ENCODE data around the gene EIF3L. TPM values are rescaled to one million over a fixed set of nuclear protein-coding genes. Genes with fewer than 3 reads are reported as not detected.

EIF3L gene
- total RNA-seq, 1 donor from 2014 or later = 338 TPM

GRCh38 chr22:37929390-37929789 lies 80.2 kb downstream of the EIF3L start:
- Histone ChIP-seq H3K27me3 (no peaks in the 10 kb centered on the region), H3K36me3 (peaks cover 0 to 68% of the 10 kb centered on the region in 2 donors), H3K4me3 (no peak overlapping the region), H3K4me1 (peaks cover 39% of the 10 kb centered on the region), H3K27ac (peak overlapping the region; percentile 57), H3K9me3 (no peaks in the 10 kb centered on the region)
- TF ChIP-seq CTCF (IDR thresholded peaks at IDR 0.05) (no peak), POLR2A (IDR thresholded peaks at IDR 0.05) (no peak), POLR2AphosphoS5 (IDR thresholded peaks at IDR 0.05; ENCODE audit: insufficient read depth in 1 of 2, low read depth in 1 of 2) (no peak)
- DNase-seq (ENCODE audit: extremely low spot score in 2 of 2) = no peak
- intact Hi-C loops (cut with DNase I) = no loop called here

DNA sequence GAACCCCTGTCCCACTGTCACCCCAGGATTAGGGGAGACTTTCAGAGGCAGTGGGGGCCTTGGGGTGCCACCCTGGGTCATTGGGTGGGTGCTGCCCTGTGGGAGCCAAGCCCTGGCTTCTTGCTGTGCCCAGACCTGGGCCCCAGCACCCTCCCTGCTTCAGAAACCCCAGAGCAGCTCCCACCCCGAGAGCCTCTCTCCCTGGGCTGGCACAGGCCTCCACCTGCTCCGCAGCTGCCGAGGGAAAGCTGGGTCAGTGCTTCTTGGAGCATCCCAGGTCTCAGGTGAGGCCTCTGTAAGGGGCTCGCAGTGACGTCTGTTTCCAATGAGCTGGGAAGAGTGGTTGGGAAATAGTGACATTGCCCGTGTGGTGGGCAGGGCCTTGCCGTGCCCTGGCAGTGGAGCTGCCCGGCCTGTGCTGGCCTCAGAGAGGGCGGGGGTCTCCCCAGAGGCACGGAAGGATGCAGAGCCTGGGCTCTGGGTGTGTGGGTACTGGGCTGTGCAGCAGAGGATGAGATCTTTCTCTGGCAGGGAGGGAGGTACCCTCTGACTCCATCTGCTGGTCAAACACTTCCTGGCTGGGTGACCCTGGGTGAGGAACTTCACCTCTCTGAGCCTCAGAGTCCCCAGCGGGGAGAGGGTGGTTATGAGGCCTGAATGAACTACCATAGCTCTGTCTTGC lies 81.2 kb downstream of the EIF3L start:
- peaks cover 0 to 75% of the 10 kb centered on the region in 2 donors for H3K36me3 ChIP-seq
- H3K9me3 ChIP-seq = no peaks in the 10 kb centered on the region
- no peaks in the 10 kb centered on the region for H3K27me3 ChIP-seq
- H3K4me3 ChIP-seq = no peak overlapping the region
- TF ChIP-seq POLR2AphosphoS5 (IDR thresholded peaks at IDR 0.05; ENCODE audit: insufficient read depth in 1 of 2, low read depth in 1 of 2) = no peak
- TF ChIP-seq POLR2A (IDR thresholded peaks at IDR 0.05) = no peak
- TF ChIP-seq CTCF (IDR thresholded peaks at IDR 0.05) = no peak
- H3K4me1 ChIP-seq = peaks cover 41% of the 10 kb centered on the region
- no peak for DNase-seq (ENCODE audit: extremely low spot score in 2 of 2)
- intact Hi-C loops (cut with DNase I) = loop anchor here (10.0 kb wide), 1 partner anchor 46 kb away; no protein-coding TSS in a partner anchor
- H3K27ac ChIP-seq = peak overlapping the region; percentile 57

DNA sequence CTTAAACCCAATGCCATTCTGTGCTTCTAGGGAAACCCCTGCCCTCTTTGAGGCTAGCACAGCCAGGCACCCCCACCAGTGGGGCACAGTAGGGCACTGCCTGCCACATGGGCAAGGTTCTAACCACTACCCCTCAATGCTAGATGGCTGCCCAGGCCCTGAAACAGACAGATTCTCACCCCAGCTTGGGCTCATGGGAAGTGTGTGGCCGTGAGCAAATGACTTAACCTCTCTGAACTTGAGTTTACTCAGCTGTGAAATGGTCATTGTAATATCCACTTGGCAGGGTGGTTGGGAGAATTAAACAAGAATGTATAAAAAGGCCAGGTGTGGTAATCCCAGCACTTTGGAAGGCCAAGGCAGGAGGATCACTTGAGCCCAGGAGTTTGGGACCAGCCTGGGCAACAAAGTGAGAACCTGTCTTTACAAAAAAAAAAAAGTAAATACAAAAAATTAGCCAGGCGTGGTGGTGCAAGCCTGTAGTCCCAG lies 81.8 kb downstream of the EIF3L start:
- TF ChIP-seq POLR2A (IDR thresholded peaks at IDR 0.05) (no peak), CTCF (IDR thresholded peaks at IDR 0.05) (no peak), POLR2AphosphoS5 (IDR thresholded peaks at IDR 0.05; ENCODE audit: insufficient read depth in 1 of 2, low read depth in 1 of 2) (no peak)
- DNase-seq (ENCODE audit: extremely low spot score in 2 of 2) = no peak
- H3K9me3 ChIP-seq = no peaks in the 10 kb centered on the region
- no peaks in the 10 kb centered on the region for H3K27me3 ChIP-seq
- H3K36me3 ChIP-seq = peaks cover 0 to 75% of the 10 kb centered on the region in 2 donors
- intact Hi-C loops (cut with DNase I) = loop anchor here (10.0 kb wide), 1 partner anchor 46 kb away; no protein-coding TSS in a partner anchor
- H3K4me3 ChIP-seq = no peak overlapping the region
- peak overlapping the region; percentile 57 for H3K27ac ChIP-seq
- peaks cover 41% of the 10 kb centered on the region for H3K4me1 ChIP-seq

GRCh38 chr22:37931893-37932389 lies 82.7 kb downstream of the EIF3L start:
- Histone ChIP-seq H3K36me3 (peaks cover 0 to 75% of the 10 kb centered on the region in 2 donors), H3K4me1 (peaks cover 41% of the 10 kb centered on the region), H3K27me3 (no peaks in the 10 kb centered on the region), H3K27ac (peak overlapping the region; percentile 80), H3K9me3 (no peaks in the 10 kb centered on the region), H3K4me3 (no peak overlapping the region)
- no peak for DNase-seq (ENCODE audit: extremely low spot score in 2 of 2)
- no peak for TF ChIP-seq POLR2AphosphoS5 (IDR thresholded peaks at IDR 0.05; ENCODE audit: insufficient read depth in 1 of 2, low read depth in 1 of 2)
- no peak for TF ChIP-seq POLR2A (IDR thresholded peaks at IDR 0.05)
- no peak for TF ChIP-seq CTCF (IDR thresholded peaks at IDR 0.05)
- intact Hi-C loops (cut with DNase I) = loop anchor here (10.0 kb wide), 1 partner anchor 47 kb away; no protein-coding TSS in a partner anchor

- Histone ChIP-seq H3K27ac (peak overlapping the region; percentile 80), H3K36me3 (peaks cover 0 to 75% of the 10 kb centered on the region in 2 donors), H3K4me1 (peaks cover 41% of the 10 kb centered on the region)
These were observed 83.2 kb downstream of the EIF3L start for GRCh38 chr22:37932401-37932800.

More at GRCh38 chr22:37932401-37932800, 83.2 kb downstream of the EIF3L start:
- H3K27me3 ChIP-seq = no peaks in the 10 kb centered on the region
- intact Hi-C loops (cut with DNase I) = loop anchor here (10.0 kb wide), 1 partner anchor 48 kb away; no protein-coding TSS in a partner anchor
- no peak overlapping the region for H3K4me3 ChIP-seq
- no peak for TF ChIP-seq POLR2AphosphoS5 (IDR thresholded peaks at IDR 0.05; ENCODE audit: insufficient read depth in 1 of 2, low read depth in 1 of 2)
- TF ChIP-seq POLR2A (IDR thresholded peaks at IDR 0.05) = no peak
- no peak for TF ChIP-seq CTCF (IDR thresholded peaks at IDR 0.05)
- DNase-seq (ENCODE audit: extremely low spot score in 2 of 2) = no peak
- H3K9me3 ChIP-seq = no peaks in the 10 kb centered on the region
